ENCODE measurements around the gene TBC1D1.

TBC1D1 gene

DNA sequence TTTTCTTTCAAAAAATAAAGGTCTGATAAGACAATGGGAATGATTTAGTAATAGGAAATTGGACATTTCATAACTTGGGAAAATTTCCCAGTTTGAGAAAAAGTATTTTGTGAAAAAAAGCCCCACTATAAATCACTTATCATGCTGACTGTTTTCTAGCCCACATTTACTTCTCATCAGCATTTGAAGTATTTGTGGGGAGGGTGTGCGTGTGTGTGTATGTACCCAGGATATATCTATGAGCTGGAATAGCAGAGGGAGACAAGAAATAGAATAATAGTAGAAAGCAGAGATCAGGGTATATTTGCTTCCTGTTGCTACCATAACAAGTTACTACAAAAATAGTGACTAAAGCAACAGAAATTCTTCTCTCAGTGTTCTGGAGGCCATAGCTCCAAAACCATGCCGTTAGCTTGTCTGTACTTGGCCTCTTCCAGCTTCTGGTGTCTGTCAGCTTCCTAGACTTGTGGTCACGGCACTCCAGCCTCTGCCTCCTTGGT, 209.1 kb downstream of the TBC1D1 start:
- TF ChIP-seq, protein P1, sequence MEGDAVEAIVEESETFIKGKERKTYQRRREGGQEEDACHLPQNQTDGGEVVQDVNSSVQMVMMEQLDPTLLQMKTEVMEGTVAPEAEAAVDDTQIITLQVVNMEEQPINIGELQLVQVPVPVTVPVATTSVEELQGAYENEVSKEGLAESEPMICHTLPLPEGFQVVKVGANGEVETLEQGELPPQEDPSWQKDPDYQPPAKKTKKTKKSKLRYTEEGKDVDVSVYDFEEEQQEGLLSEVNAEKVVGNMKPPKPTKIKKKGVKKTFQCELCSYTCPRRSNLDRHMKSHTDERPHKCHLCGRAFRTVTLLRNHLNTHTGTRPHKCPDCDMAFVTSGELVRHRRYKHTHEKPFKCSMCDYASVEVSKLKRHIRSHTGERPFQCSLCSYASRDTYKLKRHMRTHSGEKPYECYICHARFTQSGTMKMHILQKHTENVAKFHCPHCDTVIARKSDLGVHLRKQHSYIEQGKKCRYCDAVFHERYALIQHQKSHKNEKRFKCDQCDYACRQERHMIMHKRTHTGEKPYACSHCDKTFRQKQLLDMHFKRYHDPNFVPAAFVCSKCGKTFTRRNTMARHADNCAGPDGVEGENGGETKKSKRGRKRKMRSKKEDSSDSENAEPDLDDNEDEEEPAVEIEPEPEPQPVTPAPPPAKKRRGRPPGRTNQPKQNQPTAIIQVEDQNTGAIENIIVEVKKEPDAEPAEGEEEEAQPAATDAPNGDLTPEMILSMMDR (IDR thresholded peaks at IDR 0.05; ENCODE audit: insufficient read depth, low read length, poor library complexity, severe bottlenecking): no peak
- DNase-seq (ENCODE audit: extremely low read depth, insufficient read length): no peak
- peaks cover 15% of the 10 kb centered on the region for H3K36me3 ChIP-seq (ENCODE audit: control insufficient read depth, insufficient read depth, low read length)
- no peaks in the 10 kb centered on the region for H3K27me3 ChIP-seq (replicated peaks; ENCODE audit: control insufficient read depth, insufficient read depth, low read length)
- no peak overlapping the region for H3K4me3 ChIP-seq (replicated peaks; ENCODE audit: low read depth, low read length)

DNA sequence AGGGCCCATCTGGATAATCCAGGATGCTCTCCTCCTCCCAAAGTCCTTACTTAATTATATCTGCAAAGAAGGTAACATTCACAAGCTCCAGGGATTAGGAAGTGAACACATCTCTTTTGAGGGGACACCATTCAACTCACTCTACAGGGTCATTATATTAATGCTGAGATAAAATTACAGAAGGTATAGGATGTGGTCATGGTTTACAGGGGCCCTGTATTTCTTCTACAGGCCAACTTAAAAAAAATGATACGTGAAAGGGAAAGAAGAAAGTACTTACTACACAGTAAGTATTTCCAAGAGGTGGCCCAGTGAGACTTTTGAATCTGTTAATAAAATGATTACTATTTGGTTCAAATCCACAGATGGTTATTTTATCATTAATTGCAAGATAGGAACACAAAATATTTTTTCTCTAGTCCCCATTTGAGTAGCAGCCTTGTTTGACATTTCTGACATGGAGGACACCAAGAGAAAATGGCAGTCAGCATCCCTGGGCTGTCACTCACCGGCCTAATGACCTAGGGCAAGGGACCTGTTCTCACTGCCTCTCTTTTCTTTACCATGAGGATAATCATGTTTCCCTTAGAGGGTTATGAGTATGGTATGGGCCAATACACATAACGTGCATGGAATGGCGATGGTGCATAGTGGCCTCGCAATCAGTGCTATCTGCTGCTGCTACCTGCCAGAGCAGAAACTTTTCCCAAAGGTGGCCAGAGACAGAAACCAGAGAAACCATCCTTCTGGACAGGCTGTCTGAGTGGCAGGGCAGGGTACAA, 209.8 kb downstream of the TBC1D1 start:
- TF ChIP-seq, protein P1 (IDR thresholded peaks at IDR 0.05; ENCODE audit: insufficient read depth, low read length, poor library complexity, severe bottlenecking): no peak
- H3K36me3 ChIP-seq (ENCODE audit: control insufficient read depth, insufficient read depth, low read length): peaks cover 13% of the 10 kb centered on the region
- no peak overlapping the region for H3K4me3 ChIP-seq (replicated peaks; ENCODE audit: low read depth, low read length)

DNA sequence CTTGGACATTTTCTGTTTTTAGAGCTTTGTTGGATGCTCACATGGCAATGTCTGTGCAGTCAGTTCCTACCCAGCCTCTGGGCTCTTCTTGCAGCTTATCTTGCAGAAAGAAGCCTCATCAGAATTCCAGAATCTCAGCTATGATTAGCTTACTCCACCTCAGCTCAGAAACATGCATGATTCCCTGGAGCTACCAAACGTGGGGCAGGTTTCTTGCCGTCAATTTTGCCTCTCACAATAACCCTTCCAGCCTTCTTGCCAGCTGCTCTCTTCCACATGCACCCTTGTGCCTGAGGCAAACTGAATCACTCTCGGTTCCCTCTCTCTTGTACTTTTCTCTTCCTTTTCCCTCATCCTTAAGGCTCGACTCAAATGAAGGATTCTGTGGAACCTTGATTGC, 210.7 kb downstream of the TBC1D1 start:
- TF ChIP-seq, protein P1 (IDR thresholded peaks at IDR 0.05; ENCODE audit: insufficient read depth, low read length, poor library complexity, severe bottlenecking): no peak
- no peak overlapping the region for H3K4me3 ChIP-seq (replicated peaks; ENCODE audit: low read depth, low read length)
- no peak for DNase-seq (ENCODE audit: extremely low read depth, insufficient read length)
- peaks cover 16% of the 10 kb centered on the region for H3K36me3 ChIP-seq (ENCODE audit: control insufficient read depth, insufficient read depth, low read length)
- no peaks in the 10 kb centered on the region for H3K27me3 ChIP-seq (replicated peaks; ENCODE audit: control insufficient read depth, insufficient read depth, low read length)

More for the DNA sequence above, 209.8 kb downstream of the TBC1D1 start:
- no peaks in the 10 kb centered on the region for H3K27me3 ChIP-seq (replicated peaks; ENCODE audit: control insufficient read depth, insufficient read depth, low read length)
- DNase-seq (ENCODE audit: extremely low read depth, insufficient read length): no peak

DNA sequence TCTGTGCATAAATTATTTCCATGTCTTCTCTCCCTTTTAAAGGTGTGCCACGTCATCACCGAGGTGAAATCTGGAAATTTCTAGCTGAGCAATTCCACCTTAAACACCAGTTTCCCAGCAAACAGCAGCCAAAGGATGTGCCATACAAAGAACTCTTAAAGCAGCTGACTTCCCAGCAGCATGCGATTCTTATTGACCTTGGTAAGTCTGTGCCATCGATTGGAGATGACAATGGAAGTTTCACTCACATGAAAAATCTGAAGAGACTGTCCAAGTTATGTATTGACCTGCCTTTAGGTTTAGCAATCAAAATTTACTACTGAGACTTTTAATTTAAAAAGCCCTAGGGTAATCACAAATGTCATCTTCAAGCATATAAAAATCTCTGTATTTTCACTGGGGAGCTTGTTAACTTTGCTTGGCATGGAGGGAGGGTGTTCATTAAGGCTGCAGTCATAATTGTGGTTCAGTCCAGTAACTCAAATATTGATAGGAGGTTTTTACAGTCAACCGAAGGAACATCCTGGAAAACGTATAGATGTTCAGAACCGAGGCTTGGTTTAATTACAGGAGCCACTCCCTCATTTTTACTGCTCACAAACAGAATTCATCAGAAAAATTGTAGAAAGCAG, 212.2 kb downstream of the TBC1D1 start:
- Histone ChIP-seq H3K36me3 (ENCODE audit: control insufficient read depth, insufficient read depth, low read length) (peaks cover 27% of the 10 kb centered on the region), H3K27me3 (replicated peaks; ENCODE audit: control insufficient read depth, insufficient read depth, low read length) (no peaks in the 10 kb centered on the region)
- TF ChIP-seq, protein P1 (IDR thresholded peaks at IDR 0.05; ENCODE audit: insufficient read depth, low read length, poor library complexity, severe bottlenecking): no peak

DNA sequence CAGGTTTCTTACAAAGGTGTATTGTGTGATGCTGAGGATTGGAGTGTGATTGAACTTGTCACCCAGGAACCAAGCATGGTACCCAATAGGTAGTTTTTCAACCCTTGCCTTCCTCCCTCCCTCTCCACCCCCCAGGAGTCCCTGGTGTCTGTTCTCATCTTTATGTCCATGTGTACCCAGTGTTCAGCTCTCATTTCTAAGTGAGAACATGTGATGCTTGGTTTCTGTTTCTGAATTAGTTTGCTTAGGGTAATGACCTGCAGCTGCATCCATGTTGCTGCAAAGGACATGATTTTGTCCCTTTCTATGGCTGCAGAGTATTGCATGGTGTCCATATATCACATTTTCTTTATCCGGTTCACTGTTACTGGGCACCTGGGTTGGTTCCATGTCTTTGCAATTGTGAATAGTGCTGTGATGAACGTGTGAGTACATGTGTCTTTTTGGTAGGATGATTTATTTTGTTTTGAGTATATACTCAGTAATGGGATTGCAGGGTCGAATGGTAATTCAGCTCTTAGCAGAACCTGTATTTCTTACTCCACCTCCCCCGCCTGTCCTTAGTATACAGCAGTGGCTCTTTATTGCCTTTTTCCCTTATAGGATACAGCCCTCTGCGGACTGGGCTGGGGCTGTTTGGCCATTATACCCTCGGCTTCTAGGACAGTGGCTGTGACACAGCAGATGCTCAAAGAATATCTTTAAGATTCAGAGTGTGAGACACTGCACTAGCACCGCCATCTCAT, 214.8 kb downstream of the TBC1D1 start:
- Histone ChIP-seq H3K27me3 (replicated peaks; ENCODE audit: control insufficient read depth, insufficient read depth, low read length) (no peaks in the 10 kb centered on the region), H3K36me3 (ENCODE audit: control insufficient read depth, insufficient read depth, low read length) (peaks cover 25% of the 10 kb centered on the region), H3K4me3 (replicated peaks; ENCODE audit: low read depth, low read length) (no peak overlapping the region)
- no peak for DNase-seq (ENCODE audit: extremely low read depth, insufficient read length)
- TF ChIP-seq, protein P1 (IDR thresholded peaks at IDR 0.05; ENCODE audit: insufficient read depth, low read length, poor library complexity, severe bottlenecking): no peak

More for the DNA sequence above, 212.2 kb downstream of the TBC1D1 start:
- H3K4me3 ChIP-seq (replicated peaks; ENCODE audit: low read depth, low read length): no peak overlapping the region
- no peak for DNase-seq (ENCODE audit: extremely low read depth, insufficient read length)
